ENCODE measurements around the gene PLCB4. TPM values are rescaled to one million over a fixed set of nuclear protein-coding genes. Genes with fewer than 3 reads are reported as not detected.

PLCB4 gene
- total RNA-seq, 4 donors from 2014 or later, result 20.6 to 45.9 (median 34.2) TPM

DNA sequence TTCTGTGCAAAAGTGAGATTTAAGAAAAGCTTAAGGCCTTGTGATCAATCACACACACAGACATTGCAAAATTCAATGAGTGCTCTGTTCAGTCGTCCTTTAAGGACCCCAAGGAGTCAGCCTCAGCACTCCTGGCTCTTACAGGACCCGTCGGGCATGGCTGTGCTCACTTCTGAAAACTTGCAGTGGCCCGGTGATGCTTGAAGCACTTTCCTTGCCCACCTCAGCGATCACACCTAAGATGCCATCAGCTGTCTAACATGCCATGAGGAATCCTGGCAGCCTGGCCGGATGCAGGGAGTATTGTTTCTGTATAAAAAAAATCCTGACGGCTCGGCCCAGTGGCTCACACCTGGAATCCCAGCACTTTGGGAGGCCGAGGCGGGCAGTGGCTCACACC lies 344.1 kb downstream of the PLCB4 start:
- in situ Hi-C loops (cut with MboI; ENCODE audit: low pct_ligation_motif_present in 1 of 4, low pct_unique_long_range_greater_than_20kb in 1 of 4, low sequenced_read_pairs in 3 of 4), result loop anchor here in 2 of 4 donors (5.0 to 25.0 kb wide), 3 partner anchors 192 to 499 kb away; no protein-coding TSS in a partner anchor

GRCh38 chr20:9415426-9415825 lies 346.5 kb downstream of the PLCB4 start:
- Histone ChIP-seq H3K9me3 (no peaks in the 10 kb centered on the region), H3K4me1 (no peaks in the 10 kb centered on the region), H3K36me3 (peaks cover 0 to 4% (median 0%) of the 10 kb centered on the region in 4 donors), H3K4me3 (no peak overlapping the region), H3K27me3 (no peaks in the 10 kb centered on the region), H3K27ac (no peak overlapping the region)
- in situ Hi-C loops (cut with MboI; ENCODE audit: low pct_ligation_motif_present in 1 of 4, low pct_unique_long_range_greater_than_20kb in 1 of 4, low sequenced_read_pairs in 3 of 4) (loop anchor here in 1 of 4 donors (10.0 to 25.0 kb wide), 2 partner anchors 189 to 497 kb away; no protein-coding TSS in a partner anchor), intact Hi-C loops (cut with DNase I; ENCODE audit: low total_unique reads) (no loop called here)
- TF ChIP-seq EP300 (IDR thresholded peaks at IDR 0.05; ENCODE audit: low read depth) (no peak), POLR2A (IDR thresholded peaks at IDR 0.05) (no peak), CTCF (IDR thresholded peaks at IDR 0.05) (no peak), POLR2AphosphoS5 (IDR thresholded peaks at IDR 0.05) (no peak)
- no peak for DNase-seq
- 97 to 100% methylated on average over 1 to 2 of the region's 2 CpGs for WGBS, 2 donors (ENCODE audit: low coverage in 1 of 2)

More for the DNA sequence above, 344.1 kb downstream of the PLCB4 start:
- peaks cover 0 to 3% (median 0%) of the 10 kb centered on the region in 4 donors for H3K36me3 ChIP-seq
- no peak overlapping the region for H3K27ac ChIP-seq
- no peak for DNase-seq
- no peak overlapping the region for H3K4me3 ChIP-seq
- 88 to 90% methylated on average over 2 to 10 of the region's 10 CpGs for whole genome bisulfite sequencing, 2 donors (ENCODE audit: low coverage in 1 of 2)
- no peaks in the 10 kb centered on the region for H3K4me1 ChIP-seq
- H3K27me3 ChIP-seq, result no peaks in the 10 kb centered on the region
- intact Hi-C loops (cut with DNase I; ENCODE audit: low total_unique reads), result no loop called here
- H3K9me3 ChIP-seq, result no peaks in the 10 kb centered on the region
- TF ChIP-seq POLR2A (IDR thresholded peaks at IDR 0.05) (no peak), EP300 (IDR thresholded peaks at IDR 0.05; ENCODE audit: low read depth) (no peak), POLR2AphosphoS5 (IDR thresholded peaks at IDR 0.05) (no peak), CTCF (IDR thresholded peaks at IDR 0.05) (no peak)

DNA sequence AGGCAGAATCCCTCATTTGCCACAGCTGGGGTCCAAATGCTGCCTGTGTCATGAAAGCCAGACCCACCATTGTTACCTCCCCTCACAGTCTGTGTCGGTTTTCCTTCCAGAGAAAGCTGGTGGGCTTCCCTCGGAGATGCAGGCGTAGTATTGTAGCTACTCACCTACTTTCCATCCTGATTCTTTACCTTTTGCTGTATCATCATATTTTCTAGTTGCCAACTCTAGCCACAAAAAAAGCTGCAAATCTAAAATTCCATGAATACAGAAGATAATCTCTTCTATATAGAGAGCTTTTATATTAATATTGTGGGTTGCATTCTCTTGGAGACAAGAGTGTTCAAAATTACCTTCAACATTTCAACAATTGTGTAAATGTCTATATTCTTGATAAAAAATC lies 347.5 kb downstream of the PLCB4 start:
- intact Hi-C loops (cut with DNase I; ENCODE audit: low total_unique reads) (no loop called here), in situ Hi-C loops (cut with MboI; ENCODE audit: low pct_ligation_motif_present in 1 of 4, low pct_unique_long_range_greater_than_20kb in 1 of 4, low sequenced_read_pairs in 3 of 4) (loop anchor here in 1 of 4 donors (10.0 to 25.0 kb wide), 2 partner anchors 188 to 496 kb away; no protein-coding TSS in a partner anchor)
- peaks cover 0 to 10% (median 0%) of the 10 kb centered on the region in 4 donors for H3K36me3 ChIP-seq
- H3K4me1 ChIP-seq, result no peaks in the 10 kb centered on the region
- no peak for DNase-seq
- no peak for TF ChIP-seq CTCF (IDR thresholded peaks at IDR 0.05)
- TF ChIP-seq POLR2AphosphoS5 (IDR thresholded peaks at IDR 0.05), result no peak
- no peak for TF ChIP-seq POLR2A (IDR thresholded peaks at IDR 0.05)
- no peak for TF ChIP-seq EP300 (IDR thresholded peaks at IDR 0.05; ENCODE audit: low read depth)
- no peaks in the 10 kb centered on the region for H3K27me3 ChIP-seq
- H3K9me3 ChIP-seq, result no peaks in the 10 kb centered on the region
- H3K27ac ChIP-seq, result no peak overlapping the region
- 87% methylated on average over 3 of the region's 3 CpGs; no CpG with 5 or more reads in 1 of the 2 donors for WGBS, 2 donors (ENCODE audit: low coverage in 1 of 2)
- H3K4me3 ChIP-seq, result no peak overlapping the region

- in situ Hi-C loops (cut with MboI; ENCODE audit: low pct_ligation_motif_present in 1 of 4, low pct_unique_long_range_greater_than_20kb in 1 of 4, low sequenced_read_pairs in 3 of 4), result loop anchor here in 1 of 4 donors (10.0 to 25.0 kb wide), 2 partner anchors 187 to 495 kb away; no protein-coding TSS in a partner anchor
- no peaks in the 10 kb centered on the region for H3K9me3 ChIP-seq
- no peak for TF ChIP-seq POLR2AphosphoS5 (IDR thresholded peaks at IDR 0.05)
- H3K27me3 ChIP-seq, result no peaks in the 10 kb centered on the region
- peaks cover 0 to 13% (median 0%) of the 10 kb centered on the region in 4 donors for H3K36me3 ChIP-seq
- no peak overlapping the region for H3K4me3 ChIP-seq
- no peaks in the 10 kb centered on the region for H3K4me1 ChIP-seq
- intact Hi-C loops (cut with DNase I; ENCODE audit: low total_unique reads), result no loop called here
- no peak for DNase-seq
- no peak overlapping the region for H3K27ac ChIP-seq
Measured at GRCh38 chr20:9417665-9418064, 348.8 kb downstream of the PLCB4 start.

Measured in transverse colon (tissue), 4 donors.